ENCODE results near the gene GOSR1.
"Not testable (repeated sequence)": the region's sequence is repeated elsewhere in the genome, so short reads cannot be mapped to it uniquely, and the experiment has no call there.

GOSR1 gene

GRCh38 chr17:30567231-30568116, 90.3 kb downstream of the GOSR1 start:
- Histone ChIP-seq H3K9me3 (ENCODE audit: insufficient read depth, low read length) (no peaks in the 10 kb centered on the region), H3F3A (ENCODE audit: insufficient read depth) (no peaks in the 10 kb centered on the region), H3K36me3 (ENCODE audit: low read length) (no peaks in the 10 kb centered on the region), H3K27ac (ENCODE audit: low read depth, low read length) (no peak overlapping the region), H3K9ac (ENCODE audit: low read length) (no peak overlapping the region), H3K79me2 (ENCODE audit: insufficient read depth, low read length) (no peaks in the 10 kb centered on the region), H3K4me2 (ENCODE audit: low read depth, low read length, poor library complexity, severe bottlenecking) (no peak overlapping the region), H3K27me3 (ENCODE audit: low read length) (no peaks in the 10 kb centered on the region), H2AFZ (ENCODE audit: low read depth, low read length, severe bottlenecking) (no peak overlapping the region), H3K9me2 (replicated peaks; ENCODE audit: insufficient read depth, low read length) (no peaks in the 10 kb centered on the region), H4K20me1 (ENCODE audit: low read depth, low read length) (no peaks in the 10 kb centered on the region), H3K4me3 (ENCODE audit: insufficient read depth, low read length, poor library complexity, severe bottlenecking) (no peak overlapping the region)
- TF ChIP-seq EZH2phosphoT487 (conservative IDR thresholded peaks at IDR 0.05; ENCODE audit: low read length), result no peak
- no peak for TF ChIP-seq CTCF (IDR thresholded peaks at IDR 0.05; ENCODE audit: insufficient read depth, low read length, poor library complexity, severe bottlenecking)

- no peaks in the 10 kb centered on the region for H3K27me3 ChIP-seq (ENCODE audit: low read length)
- no peak overlapping the region for H3K9ac ChIP-seq (ENCODE audit: low read length)
- no peak overlapping the region for H2AFZ ChIP-seq (ENCODE audit: low read depth, low read length, severe bottlenecking)
- no peak overlapping the region for H3K4me3 ChIP-seq (ENCODE audit: insufficient read depth, low read length, poor library complexity, severe bottlenecking)
- no peaks in the 10 kb centered on the region for H3K9me3 ChIP-seq (ENCODE audit: insufficient read depth, low read length)
- TF ChIP-seq CTCF (IDR thresholded peaks at IDR 0.05; ENCODE audit: insufficient read depth, low read length, poor library complexity, severe bottlenecking), result no peak
- no peaks in the 10 kb centered on the region for H3F3A ChIP-seq (ENCODE audit: insufficient read depth)
- H3K79me2 ChIP-seq (ENCODE audit: insufficient read depth, low read length), result no peaks in the 10 kb centered on the region
- H4K20me1 ChIP-seq (ENCODE audit: low read depth, low read length), result no peaks in the 10 kb centered on the region
- no peak overlapping the region for H3K4me2 ChIP-seq (ENCODE audit: low read depth, low read length, poor library complexity, severe bottlenecking)
- no peak overlapping the region for H3K27ac ChIP-seq (ENCODE audit: low read depth, low read length)
- no peaks in the 10 kb centered on the region for H3K9me2 ChIP-seq (replicated peaks; ENCODE audit: insufficient read depth, low read length)
- H3K36me3 ChIP-seq (ENCODE audit: low read length), result no peaks in the 10 kb centered on the region
These were observed 90.9 kb downstream of the GOSR1 start for GRCh38 chr17:30568117-30568430.

GRCh38 chr17:30569531-30570175, 92.4 kb downstream of the GOSR1 start:
- not testable (repeated sequence) for H3K27ac ChIP-seq (ENCODE audit: low read depth, low read length); H3K4me2 ChIP-seq (ENCODE audit: low read depth, low read length, poor library complexity, severe bottlenecking); H3K9ac ChIP-seq (ENCODE audit: low read length); H3K36me3 ChIP-seq (ENCODE audit: low read length); H3K9me2 ChIP-seq (replicated peaks; ENCODE audit: insufficient read depth, low read length); H4K20me1 ChIP-seq (ENCODE audit: low read depth, low read length); H3K4me3 ChIP-seq (ENCODE audit: insufficient read depth, low read length, poor library complexity, severe bottlenecking); H2AFZ ChIP-seq (ENCODE audit: low read depth, low read length, severe bottlenecking); H3K79me2 ChIP-seq (ENCODE audit: insufficient read depth, low read length); H3K27me3 ChIP-seq (ENCODE audit: low read length); H3K9me3 ChIP-seq (ENCODE audit: insufficient read depth, low read length); H3F3A ChIP-seq (ENCODE audit: insufficient read depth)

- H3F3A ChIP-seq (ENCODE audit: insufficient read depth), result no peaks in the 10 kb centered on the region
- H3K4me3 ChIP-seq (ENCODE audit: insufficient read depth, low read length, poor library complexity, severe bottlenecking), result no peak overlapping the region
- no peak overlapping the region for H3K27ac ChIP-seq (ENCODE audit: low read depth, low read length)
- H3K36me3 ChIP-seq (ENCODE audit: low read length), result no peaks in the 10 kb centered on the region
- no peak overlapping the region for H3K4me2 ChIP-seq (ENCODE audit: low read depth, low read length, poor library complexity, severe bottlenecking)
- no peak overlapping the region for H3K9ac ChIP-seq (ENCODE audit: low read length)
- H4K20me1 ChIP-seq (ENCODE audit: low read depth, low read length), result no peaks in the 10 kb centered on the region
- no peaks in the 10 kb centered on the region for H3K9me3 ChIP-seq (ENCODE audit: insufficient read depth, low read length)
- no peaks in the 10 kb centered on the region for H3K9me2 ChIP-seq (replicated peaks; ENCODE audit: insufficient read depth, low read length)
- H3K79me2 ChIP-seq (ENCODE audit: insufficient read depth, low read length), result no peaks in the 10 kb centered on the region
- TF ChIP-seq EZH2phosphoT487 (conservative IDR thresholded peaks at IDR 0.05; ENCODE audit: low read length), result no peak
- no peak for TF ChIP-seq CTCF (IDR thresholded peaks at IDR 0.05; ENCODE audit: insufficient read depth, low read length, poor library complexity, severe bottlenecking)
- no peak overlapping the region for H2AFZ ChIP-seq (ENCODE audit: low read depth, low read length, severe bottlenecking)
- H3K27me3 ChIP-seq (ENCODE audit: low read length), result no peaks in the 10 kb centered on the region
These were observed 93.0 kb downstream of the GOSR1 start for GRCh38 chr17:30570191-30570590.
